ENCODE results near the gene ST3GAL3.

GRCh38 chr1:43938892-43939587 is 231.7 kb downstream of the ST3GAL3 start:
- TF ChIP-seq, protein P1, sequence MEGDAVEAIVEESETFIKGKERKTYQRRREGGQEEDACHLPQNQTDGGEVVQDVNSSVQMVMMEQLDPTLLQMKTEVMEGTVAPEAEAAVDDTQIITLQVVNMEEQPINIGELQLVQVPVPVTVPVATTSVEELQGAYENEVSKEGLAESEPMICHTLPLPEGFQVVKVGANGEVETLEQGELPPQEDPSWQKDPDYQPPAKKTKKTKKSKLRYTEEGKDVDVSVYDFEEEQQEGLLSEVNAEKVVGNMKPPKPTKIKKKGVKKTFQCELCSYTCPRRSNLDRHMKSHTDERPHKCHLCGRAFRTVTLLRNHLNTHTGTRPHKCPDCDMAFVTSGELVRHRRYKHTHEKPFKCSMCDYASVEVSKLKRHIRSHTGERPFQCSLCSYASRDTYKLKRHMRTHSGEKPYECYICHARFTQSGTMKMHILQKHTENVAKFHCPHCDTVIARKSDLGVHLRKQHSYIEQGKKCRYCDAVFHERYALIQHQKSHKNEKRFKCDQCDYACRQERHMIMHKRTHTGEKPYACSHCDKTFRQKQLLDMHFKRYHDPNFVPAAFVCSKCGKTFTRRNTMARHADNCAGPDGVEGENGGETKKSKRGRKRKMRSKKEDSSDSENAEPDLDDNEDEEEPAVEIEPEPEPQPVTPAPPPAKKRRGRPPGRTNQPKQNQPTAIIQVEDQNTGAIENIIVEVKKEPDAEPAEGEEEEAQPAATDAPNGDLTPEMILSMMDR (IDR thresholded peaks at IDR 0.05; ENCODE audit: low read depth, low read length), result no peak
- no peak for TF ChIP-seq MYC (IDR thresholded peaks at IDR 0.05; ENCODE audit: low read depth, low read length)

All from NB4 (cell line).